ENCODE results near the gene GPR157.
"Not testable (repeated sequence)": the region's sequence is repeated elsewhere in the genome, so short reads cannot be mapped to it uniquely, and the experiment has no call there.

The GPR157 gene

DNA sequence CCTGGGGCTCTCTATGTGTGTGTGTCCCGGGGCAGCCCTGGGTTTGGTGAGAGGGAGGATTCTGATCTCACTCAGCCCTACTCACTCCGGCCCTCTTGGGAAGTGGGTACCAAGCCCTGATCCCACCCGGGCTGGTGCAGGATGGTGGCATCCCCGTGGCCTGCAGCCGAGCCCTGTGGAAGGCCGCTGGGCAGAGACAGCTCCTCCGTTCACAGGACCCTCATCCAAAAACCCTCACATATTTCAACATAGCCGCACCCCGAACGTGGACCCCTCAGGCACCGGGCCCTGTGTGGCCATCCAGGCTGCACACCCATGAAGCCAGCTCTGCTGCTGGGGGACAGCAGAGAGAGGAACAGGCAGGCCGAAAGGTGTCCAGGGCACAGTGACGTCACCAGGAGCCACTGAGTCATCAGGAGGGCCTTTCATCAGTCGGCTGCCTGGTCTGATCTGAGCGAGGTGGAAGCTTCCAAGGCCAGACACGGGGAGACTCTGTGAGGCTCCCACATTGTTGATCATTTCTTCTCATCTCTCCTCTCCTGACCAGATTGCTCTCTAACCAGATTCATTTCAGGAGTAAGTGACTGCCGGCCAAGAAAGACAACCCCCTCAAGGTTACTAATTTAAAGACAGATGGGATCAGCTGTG is 16.2 kb upstream of the GPR157 start:
- no peak for DNase-seq

GRCh38 chr1:9144494-9144893 is 15.6 kb upstream of the GPR157 start:
- DNase-seq = not testable (repeated sequence)

DNA sequence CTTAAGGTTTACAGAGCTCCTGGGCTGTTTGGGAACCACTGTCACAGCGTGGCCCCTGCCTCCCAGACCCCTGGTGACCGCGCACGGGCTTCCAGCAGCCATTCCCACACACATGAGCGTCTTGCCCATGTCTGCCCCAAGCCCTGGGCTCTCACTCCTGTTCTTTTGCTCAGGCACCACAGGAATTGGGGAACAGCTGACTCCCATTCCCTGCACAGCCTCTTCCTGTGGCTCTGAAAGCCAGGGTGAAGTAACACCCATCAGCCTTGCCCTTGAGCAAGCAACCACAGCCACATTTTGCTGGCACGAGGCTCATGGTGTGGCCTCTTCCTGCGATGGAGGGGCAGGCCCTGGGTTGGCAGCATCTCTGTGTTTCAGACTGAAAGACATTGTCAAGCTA is 14.3 kb upstream of the GPR157 start:
- DNase-seq = no peak

DNA sequence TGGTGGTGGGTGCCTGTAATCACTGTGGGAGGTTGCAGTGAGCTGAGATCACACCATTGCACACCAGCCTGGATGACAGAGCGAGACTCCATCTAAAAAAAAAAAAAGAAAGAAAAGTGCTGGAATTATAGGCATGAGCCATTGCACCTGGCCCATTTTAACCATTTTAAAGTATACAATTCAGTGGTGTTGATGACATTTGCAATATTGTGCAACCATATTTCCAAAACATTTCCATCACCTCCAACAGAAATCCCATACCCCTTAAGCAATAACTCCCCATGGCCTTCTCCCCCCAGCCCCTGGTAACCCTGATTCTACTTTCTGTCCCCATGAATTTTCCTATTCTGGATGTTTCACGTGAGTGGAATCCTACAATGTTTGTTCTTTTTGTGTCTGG is 11.0 kb upstream of the GPR157 start:
- no peak for DNase-seq

- no peak for DNase-seq
These were observed 8.0 kb upstream of the GPR157 start for GRCh38 chr1:9136932-9137331.

DNA sequence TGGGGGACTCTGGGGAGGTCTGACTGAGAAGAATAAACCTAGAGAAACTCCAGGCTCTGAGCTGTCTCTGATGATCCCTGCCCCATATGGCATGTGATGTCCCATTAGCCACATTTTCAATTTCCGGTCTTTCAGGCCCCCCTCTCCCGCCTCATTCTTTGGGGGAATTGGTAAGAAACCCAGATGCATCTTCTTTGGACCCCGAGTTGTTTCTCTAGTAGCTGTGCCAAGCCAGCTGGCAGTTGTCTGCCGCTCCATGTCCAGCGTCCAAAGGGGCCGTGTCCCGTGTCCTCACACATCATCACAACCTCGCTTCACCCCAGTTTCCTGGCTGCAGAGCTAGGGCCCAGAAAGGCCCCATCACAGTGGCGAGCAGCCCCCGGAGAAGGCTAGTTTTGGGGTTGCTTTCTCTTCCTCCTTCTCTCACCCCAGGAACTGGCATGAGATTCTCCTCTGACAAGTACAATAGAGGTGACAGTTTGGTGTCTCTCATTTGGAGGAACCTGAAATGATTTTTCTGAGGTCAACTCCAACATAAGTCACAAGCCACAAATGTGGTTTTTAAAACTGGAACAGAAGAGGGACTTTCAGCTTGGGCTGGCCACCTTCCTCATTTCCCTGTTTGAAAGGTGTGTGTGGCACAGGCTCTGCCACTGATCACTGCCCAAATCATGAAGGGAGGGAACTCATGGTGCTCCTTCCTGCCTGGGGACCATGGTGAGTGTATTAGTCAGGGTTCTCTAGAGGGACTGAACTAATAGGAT is 6.4 kb upstream of the GPR157 start:
- no peak for DNase-seq

DNA sequence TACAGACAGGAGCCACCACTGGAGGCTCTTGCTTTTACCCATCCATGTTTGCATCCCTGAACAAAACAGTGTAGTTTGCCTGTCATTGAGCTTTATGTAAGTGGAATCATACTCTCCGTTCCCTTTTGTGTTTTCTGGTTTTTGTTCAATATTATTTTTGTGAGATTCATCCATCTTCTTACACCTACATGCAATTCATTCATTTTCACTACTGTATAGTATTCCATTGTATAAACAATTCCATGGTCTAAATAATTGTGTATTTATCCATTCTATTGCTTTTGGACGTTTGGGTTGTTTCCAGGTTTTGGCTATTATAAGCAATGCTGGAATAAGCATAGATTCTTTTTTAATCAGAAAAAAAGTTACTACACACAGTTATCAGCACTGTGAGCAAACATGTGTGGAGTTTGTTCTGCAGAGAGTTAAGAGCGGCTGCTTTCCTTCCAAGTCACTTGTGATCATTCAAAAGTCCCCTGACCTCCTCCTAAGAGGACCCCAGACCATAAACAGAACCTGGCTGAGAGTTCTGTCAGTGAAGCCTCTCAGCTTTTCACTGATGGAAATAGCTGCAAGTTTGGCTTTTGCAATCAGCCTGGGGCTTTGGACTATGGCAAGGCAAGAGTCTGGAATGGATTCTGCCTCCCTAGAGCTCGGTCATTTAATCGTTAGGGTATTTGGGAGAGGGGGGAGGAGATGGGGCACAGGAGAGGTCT is 5.1 kb upstream of the GPR157 start:
- DNase-seq = no peak

- peak; percentile 95 for DNase-seq
These were observed 552 bp upstream of the GPR157 start for GRCh38 chr1:9129266-9130041.

DNA sequence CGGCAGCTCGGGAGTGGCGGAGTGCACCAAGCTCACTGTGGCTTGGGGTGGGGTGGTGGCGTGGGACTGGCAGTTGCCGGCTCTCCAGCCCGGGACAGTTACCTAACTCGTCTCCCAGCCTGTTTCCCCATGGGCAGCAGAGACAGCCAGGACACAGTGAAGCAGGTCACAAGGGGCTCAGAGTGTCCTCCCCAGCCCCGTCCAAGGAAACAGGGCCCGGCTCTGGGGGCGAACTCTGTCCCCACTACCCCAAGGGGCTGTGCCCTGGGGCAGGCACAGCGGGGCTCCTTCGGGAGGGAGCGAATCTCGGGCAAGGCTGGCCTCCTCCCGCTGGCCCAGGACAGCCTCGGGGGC is 759 bp downstream of the GPR157 start:
- no peak for DNase-seq

GRCh38 chr1:9127395-9128165 is 1.3 kb downstream of the GPR157 start:
- DNase-seq = no peak

DNA sequence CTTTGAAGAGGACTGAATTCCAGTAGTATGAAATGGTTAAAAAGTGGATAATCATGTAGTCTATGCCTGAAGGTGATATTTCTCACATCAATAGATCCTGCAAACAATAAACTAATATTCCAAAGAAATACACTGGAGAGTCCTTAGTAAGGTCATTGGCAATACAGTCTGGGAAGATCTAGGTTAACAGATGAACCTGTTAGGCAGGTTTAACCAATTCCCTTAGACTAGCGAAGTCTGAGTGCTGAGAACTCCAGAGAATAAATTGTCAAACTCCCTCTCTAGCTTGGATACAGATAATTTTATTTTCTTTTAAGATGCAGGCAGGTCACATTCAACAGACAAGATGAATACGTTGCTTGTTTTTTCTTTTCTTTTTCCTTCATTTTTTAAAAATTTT is 2.4 kb downstream of the GPR157 start:
- no peak for DNase-seq

DNA sequence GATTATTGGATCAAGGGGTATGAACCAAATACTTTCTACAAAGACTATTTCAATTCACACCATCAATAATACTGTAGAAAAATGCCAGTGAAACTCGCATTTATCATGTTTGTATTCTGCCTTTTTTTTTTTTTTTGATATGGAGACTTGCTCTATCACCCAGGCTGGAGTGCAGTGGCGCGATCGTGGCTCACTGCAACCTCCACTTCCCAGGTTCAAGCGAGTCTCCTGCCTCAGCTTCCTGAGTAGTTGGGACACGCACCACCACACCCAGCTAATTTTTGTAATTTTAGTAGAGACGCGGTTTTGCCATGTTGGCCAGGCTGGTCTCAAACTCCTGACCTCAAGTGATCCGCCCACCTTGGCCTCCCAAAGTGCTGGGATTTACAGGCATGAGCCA is 3.1 kb downstream of the GPR157 start:
- DNase-seq = not testable (repeated sequence)

- no peak for DNase-seq
These were observed 3.6 kb downstream of the GPR157 start for GRCh38 chr1:9125325-9125724.

- DNase-seq = not testable (repeated sequence)
These were observed 4.5 kb downstream of the GPR157 start for GRCh38 chr1:9124389-9124788.

- not testable (repeated sequence) for DNase-seq
These were observed 5.2 kb downstream of the GPR157 start for GRCh38 chr1:9123665-9124064.

DNA sequence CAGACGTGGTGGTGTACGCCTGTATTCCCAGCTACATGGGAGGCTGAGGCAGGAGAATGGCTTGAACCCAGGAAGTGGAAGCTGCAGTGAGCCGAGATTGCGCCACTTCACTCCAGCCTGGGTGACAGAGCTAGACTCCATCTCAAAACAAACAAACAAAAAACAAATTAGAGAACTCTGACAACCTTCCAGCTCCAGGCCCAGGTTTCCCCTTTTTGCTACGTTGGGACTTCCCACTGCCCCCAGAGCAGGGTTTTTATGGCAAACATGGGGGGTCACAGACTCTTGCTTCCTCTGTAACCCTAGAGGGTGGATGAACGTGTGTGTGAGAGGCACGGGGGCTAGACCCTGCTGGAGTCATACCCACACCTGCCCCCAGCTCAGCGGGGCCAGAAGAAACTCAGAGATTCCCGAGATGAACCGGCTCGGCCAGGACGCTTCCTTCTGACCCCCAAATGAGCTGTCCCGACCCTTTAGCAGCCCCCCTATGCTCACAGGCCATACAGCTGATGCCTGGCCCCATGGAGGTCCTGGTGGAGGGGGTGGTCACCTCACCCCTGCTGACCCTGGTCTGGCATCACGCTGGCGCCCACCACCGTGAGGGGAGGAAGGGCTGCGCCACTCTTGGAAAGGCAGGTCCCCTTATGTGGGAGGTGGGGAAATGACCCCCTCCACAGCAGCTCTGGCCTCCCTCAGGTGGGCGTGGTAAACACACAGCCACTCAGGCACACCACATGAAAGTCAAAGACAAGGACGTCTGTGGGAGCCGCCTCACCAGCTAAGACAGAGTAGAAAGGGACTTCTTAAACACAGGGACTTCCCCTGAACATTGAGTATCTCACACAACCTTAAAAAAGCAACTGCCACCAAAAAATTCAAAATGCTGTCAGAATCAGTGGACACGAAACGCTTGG is 7.1 kb downstream of the GPR157 start:
- peak; percentile 45 for DNase-seq

DNA sequence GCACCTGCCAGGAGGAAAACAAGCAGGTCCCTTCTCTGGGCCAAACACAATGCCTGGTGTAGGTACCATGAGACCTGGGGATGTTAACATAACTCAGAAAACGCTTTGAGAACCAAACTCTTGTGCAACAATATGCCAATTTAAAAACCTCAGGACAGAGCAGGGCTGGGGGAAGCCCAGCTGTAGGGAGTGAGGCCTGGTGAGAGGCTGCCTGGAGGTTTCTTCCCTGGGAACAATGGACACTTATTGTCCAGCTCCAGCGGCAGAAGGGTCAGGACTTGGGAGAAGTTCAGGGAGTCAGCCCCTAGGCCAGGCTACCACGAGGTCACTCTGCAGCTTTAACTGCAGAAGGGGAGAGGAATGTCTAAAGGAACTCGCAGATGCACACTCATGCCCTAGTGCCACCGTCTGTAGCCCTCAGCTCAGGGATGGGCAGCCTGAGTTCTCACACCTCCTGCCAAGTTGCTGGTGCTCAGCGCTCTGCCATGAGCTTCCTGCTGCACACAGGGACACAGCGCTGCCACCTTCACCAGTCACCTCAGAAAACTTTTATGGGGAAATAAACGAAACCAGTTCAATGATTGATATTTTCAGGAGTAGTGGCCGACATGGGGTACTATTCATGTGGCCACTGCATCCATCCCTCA is 8.5 kb downstream of the GPR157 start:
- no peak for DNase-seq

- no peak for DNase-seq
These were observed 9.2 kb downstream of the GPR157 start for GRCh38 chr1:9119745-9120144.

- DNase-seq = no peak
These were observed 10.7 kb downstream of the GPR157 start for GRCh38 chr1:9118186-9118585.

DNA sequence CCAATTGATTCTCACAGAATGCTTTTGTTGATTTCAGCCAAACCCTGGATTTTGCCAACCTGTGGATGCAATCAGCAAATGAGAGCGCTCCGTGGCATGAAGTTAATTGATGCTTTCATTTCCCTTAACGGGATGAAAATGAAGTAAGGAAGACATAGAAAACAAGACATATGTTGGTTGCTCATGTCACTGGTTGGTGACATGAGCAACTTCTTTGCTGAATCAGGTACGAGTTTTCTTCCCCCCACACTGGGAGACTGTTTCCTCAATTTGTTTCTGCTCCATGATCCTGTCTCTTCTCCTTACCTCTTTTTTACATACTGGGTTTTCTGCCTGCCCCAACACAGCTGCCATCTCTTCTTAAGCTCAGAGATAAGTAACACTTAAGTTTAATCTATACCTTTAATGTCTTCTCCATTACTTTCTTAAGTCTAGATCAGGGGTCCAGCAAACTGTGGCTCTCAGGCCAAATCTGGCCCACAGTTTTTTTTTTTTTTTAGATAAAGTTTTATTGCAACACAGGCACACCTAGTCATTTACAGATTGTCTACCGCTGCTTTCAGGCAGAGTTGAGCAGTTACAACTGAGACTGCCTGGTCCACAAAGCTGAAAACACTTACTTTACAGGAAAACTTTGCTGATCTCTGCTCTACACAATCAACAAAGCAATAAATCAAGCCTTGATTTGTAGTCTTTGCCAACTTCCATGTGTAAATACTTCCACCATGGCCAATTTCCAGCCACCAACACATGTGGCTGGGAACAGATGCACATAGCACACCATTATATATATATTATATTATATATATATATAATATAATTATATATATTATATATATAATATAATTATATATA is 13.3 kb downstream of the GPR157 start:
- no peak for DNase-seq
